Tibial nerve (tissue), 4 donors: Measurements from ENCODE around the gene CCDC160. TPM values are rescaled to one million over a fixed set of nuclear protein-coding genes. Genes with fewer than 3 reads are reported as not detected.

ENCODE experiments used
- DNase-seq, 2 donors: peaks; one replicate each; pipeline ENCODE4 v3.0.0-alpha.2; 2019; ENCODE audit warnings: low spot score in 2 of 2
- H3K27ac ChIP-seq, 4 donors: fragments of 200-600 bp; sonication (generic) in 3 of 4; one replicate each; pipeline ENCODE4 v1.5.1; 2017 to 2019; ENCODE audit warnings: mild to moderate bottlenecking in 1 of 4
- H3K27me3 ChIP-seq, 2 donors: fragments of 200-600 bp; sonication (generic) in 1 of 2; one replicate each; pipeline versions ENCODE4 v1.5.1 to v1.6.0; 2017 to 2019
- H3K36me3 ChIP-seq, 3 donors: fragments of 200-600 bp; sonication (generic); one replicate each; pipeline ENCODE4 v1.5.1; 2018 to 2019
- H3K4me1 ChIP-seq, 4 donors: fragments of 200-600 bp; sonication (generic) in 3 of 4; one replicate each; pipeline ENCODE4 v1.5.1; 2017 to 2019
- H3K4me3 ChIP-seq, 4 donors: fragments of 200-600 bp; sonication (generic) in 3 of 4; one replicate each; pipeline ENCODE4 v1.5.1; 2017 to 2019; ENCODE audit warnings: mild to moderate bottlenecking in 1 of 4, moderate library complexity in 1 of 4
- H3K9me3 ChIP-seq, 4 donors: fragments of 200-600 bp; sonication (generic) in 3 of 4; one replicate each; pipeline ENCODE4 v1.5.1; 2017 to 2019
- CTCF ChIP-seq, 5 experiments: fragments of 200-600 bp in 3 of 5; fragments of 450-650 bp in 2 of 5; sonication (generic) in 3 of 5; IDR thresholded peaks; one replicate each; pipeline ENCODE4 v1.5.1; 2016 to 2019; ENCODE audit warnings: antibody characterized with exemption in 5 of 5, mild to moderate bottlenecking in 3 of 5, moderate library complexity in 2 of 5
- EP300 ChIP-seq, 2 donors: sonication (generic); formaldehyde crosslinking; IDR thresholded peaks; one replicate each; pipeline ENCODE4 v1.6.1; 2017; ENCODE audit warnings: antibody characterized with exemption in 2 of 2, mild to moderate bottlenecking in 1 of 2
- POLR2A ChIP-seq, 2 donors: fragments of 450-650 bp; IDR thresholded peaks; one replicate each; pipeline ENCODE4 v1.6.1; 2017; ENCODE audit warnings: antibody characterized with exemption in 2 of 2, mild to moderate bottlenecking in 2 of 2, moderate library complexity in 2 of 2
- total RNA-seq, 4 donors: library from RNA; depleted of rRNA; stranded (reverse); fragments of >200 nt; gene quantifications; one replicate each; pipeline ENCODE4 v1.1.0, GENCODE V29; 2016

Gene CCDC160
- total RNA-seq, 4 donors from 2014 or later = 2.1 to 4.2 TPM; not detected in 2

GRCh38 chrX:134294548-134294947, 57.6 kb downstream of the CCDC160 start:
- no peaks in the 10 kb centered on the region for H3K36me3 ChIP-seq
- no peaks in the 10 kb centered on the region for H3K4me1 ChIP-seq
- DNase-seq = no peak
- H3K4me3 ChIP-seq = no peak overlapping the region
- peaks cover 0 to 3% (median 0%) of the 10 kb centered on the region in 4 donors for H3K9me3 ChIP-seq
- TF ChIP-seq CTCF (IDR thresholded peaks at IDR 0.05) = peak in 2 of 5 experiments; percentile 10 to 19
- no peak for TF ChIP-seq EP300 (IDR thresholded peaks at IDR 0.05)
- no peak for TF ChIP-seq POLR2A (IDR thresholded peaks at IDR 0.05)
- no peak overlapping the region for H3K27ac ChIP-seq
- H3K27me3 ChIP-seq = no peaks in the 10 kb centered on the region

Other genes with a start within 250 kb of the CCDC160 start
- 10 to 100 TPM; 10.2 to 16.6 (median 14.0) TPM for gene PHF6, start 136.1 kb downstream of the CCDC160 start, total RNA-seq
- gene HPRT1, start 223.0 kb downstream of the CCDC160 start, total RNA-seq = 10 to 100 TPM in 2 of 4 donors, 1 to 10 TPM in 2; 4.1 to 35.6 (median 9.7) TPM